BJ (cell line): ENCODE measurements around the gene PLD4. TPM values are rescaled to one million over a fixed set of nuclear protein-coding genes. Genes with fewer than 3 reads are reported as not detected.

ENCODE experiments used
- CTCF ChIA-PET: fragments of 350-600 bp; formaldehyde crosslinking; extraction: SDS; loops from one replicate; lab custom pipeline; 2021; ENCODE audit warnings: antibody characterized with exemption, inconsistent platforms; lab: Yijun Ruan, JAX
- POLR2A ChIA-PET: fragments of 300-600 bp; sonication (Branson Sonifier 250); formaldehyde crosslinking; extraction: SDS; loops from one replicate; lab custom pipeline; 2021; ENCODE audit warnings: antibody characterized with exemption; lab: Charles Lee
- DNase-seq: peaks from one replicate; pipeline ENCODE4 v3.0.0-alpha.2; 2011; ENCODE audit warnings: low read depth
- H3K27me3 ChIP-seq: 2 replicates; pipeline ENCODE4 v1.6.0; 2011; ENCODE audit warnings: low read length; ENCODE audit not compliant: control insufficient read depth, insufficient read depth
- H3K36me3 ChIP-seq: 2 replicates; pipeline ENCODE4 v1.5.1; 2011; ENCODE audit warnings: low read length; ENCODE audit not compliant: control insufficient read depth, insufficient read depth
- H3K4me3 ChIP-seq: 2 replicates; pipeline ENCODE4 v1.5.1; 2011; ENCODE audit warnings: low read depth, mild to moderate bottlenecking, control low read depth, low read length
- polyA plus RNA-seq: library from polyadenylated mRNA; depleted of rRNA; stranded (reverse); fragments of >200 nt; gene quantifications from 2 replicates; pipeline ENCODE4 v1.2.3, GENCODE V29; 2011
- TF ChIP-seq, protein P1 (sequence below): IDR thresholded peaks from 2 replicates; pipeline ENCODE4 v1.5.1; 2011; ENCODE audit warnings: low read depth, mild to moderate bottlenecking, control low read depth, inconsistent platforms, low read length, moderate library complexity; ENCODE audit not compliant: insufficient read depth

Gene PLD4
- polyA plus RNA-seq, 1 experiment = 0.02 TPM

DNA sequence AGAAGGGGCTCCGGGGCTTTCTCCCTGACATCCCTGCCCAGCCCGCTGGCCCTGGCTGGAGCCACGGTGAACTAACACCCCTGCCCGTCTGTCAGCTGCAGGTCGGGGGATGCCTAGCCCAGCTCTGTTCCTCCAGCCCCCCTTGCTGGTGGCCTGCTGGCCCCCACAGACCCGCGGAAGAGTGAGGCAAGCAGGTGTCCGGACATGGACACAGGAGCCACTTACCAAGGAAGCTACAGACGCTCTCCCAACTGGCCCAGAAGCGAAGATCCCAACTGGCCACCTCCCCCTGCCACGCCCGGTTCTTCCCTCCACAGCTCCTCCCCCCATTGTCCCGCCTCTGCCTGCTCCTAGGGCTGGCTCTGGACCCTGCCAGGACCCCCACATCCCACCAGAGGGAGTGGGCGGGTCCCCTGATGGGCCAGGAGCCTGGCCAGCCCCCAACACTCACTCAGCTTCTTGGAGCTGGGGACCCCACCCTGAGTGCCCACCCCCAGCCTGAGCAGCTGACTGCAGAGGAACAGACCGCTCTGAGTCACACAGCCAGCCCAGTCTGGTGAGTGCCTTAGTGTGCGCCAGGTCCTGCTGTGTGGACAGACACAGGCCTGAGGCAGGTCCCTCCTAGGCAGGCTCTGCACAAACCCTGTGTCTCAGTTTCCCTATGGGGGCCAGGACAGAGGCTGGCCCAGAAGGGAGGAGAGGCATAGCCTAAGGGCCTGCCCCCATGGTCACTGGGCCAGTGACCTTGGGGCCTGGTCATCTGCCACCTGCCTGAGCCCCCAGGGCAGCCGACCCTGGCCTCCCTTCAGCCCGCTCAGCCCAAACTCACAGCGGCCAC lies 45.8 kb downstream of the PLD4 start:
- H3K27me3 ChIP-seq = no peaks in the 10 kb centered on the region
- CTCF ChIA-PET = interaction anchor here (1.1 to 1.6 kb wide), 2 partner anchors 54 to 76 kb away, joined by 3 to 5 read pairs; no protein-coding TSS in a partner anchor
- TF ChIP-seq, protein P1, sequence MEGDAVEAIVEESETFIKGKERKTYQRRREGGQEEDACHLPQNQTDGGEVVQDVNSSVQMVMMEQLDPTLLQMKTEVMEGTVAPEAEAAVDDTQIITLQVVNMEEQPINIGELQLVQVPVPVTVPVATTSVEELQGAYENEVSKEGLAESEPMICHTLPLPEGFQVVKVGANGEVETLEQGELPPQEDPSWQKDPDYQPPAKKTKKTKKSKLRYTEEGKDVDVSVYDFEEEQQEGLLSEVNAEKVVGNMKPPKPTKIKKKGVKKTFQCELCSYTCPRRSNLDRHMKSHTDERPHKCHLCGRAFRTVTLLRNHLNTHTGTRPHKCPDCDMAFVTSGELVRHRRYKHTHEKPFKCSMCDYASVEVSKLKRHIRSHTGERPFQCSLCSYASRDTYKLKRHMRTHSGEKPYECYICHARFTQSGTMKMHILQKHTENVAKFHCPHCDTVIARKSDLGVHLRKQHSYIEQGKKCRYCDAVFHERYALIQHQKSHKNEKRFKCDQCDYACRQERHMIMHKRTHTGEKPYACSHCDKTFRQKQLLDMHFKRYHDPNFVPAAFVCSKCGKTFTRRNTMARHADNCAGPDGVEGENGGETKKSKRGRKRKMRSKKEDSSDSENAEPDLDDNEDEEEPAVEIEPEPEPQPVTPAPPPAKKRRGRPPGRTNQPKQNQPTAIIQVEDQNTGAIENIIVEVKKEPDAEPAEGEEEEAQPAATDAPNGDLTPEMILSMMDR = no peak
- peak; percentile 61 for DNase-seq
- H3K4me3 ChIP-seq = peak overlapping the region; percentile 44
- POLR2A ChIA-PET = no interaction called here
- H3K36me3 ChIP-seq = no peaks in the 10 kb centered on the region

DNA sequence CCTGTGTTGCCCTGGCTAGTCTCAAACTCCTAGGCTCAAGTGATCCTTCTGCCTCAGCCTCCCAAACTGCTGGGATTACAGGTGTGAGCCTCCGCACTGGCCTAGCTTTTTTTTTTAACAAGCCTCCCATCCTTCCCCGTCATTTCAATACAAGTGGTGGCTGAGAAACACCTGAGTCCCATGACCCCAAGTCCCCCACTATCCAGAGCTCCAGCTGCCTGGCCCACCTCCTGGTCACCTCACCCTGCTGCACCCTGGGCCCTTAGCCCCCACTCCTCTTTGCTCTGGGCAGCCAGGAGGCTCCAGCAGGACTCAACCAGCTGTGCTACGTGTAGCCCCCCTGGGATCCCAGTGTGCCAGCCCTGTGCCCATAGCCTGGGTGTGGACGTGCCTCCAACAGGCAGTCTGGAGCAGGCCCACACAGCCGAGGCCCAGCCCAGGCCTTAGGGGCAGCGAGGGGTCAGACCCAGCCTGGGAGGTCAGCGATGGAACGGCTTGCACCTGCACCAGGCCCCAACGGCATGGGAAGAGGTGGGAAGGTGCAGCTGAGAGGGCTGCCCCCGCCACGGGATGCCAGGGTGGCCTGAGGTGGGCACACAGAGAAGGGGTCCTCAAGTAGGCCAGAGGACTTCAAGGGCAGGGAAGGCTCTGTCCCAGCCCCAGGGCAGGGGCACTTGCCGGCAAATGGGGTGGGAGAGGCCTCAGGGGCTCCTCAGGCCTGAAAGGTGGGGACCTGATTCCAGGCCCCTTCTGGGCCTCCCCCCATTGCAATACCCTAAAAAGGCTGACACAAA lies 47.0 kb downstream of the PLD4 start:
- Histone ChIP-seq H3K27me3 (no peaks in the 10 kb centered on the region), H3K36me3 (no peaks in the 10 kb centered on the region), H3K4me3 (no peak overlapping the region)
- DNase-seq = no peak
- TF ChIP-seq, protein P1 = no peak
- CTCF ChIA-PET = interaction anchor here (0.9 to 4.8 kb wide), 3 partner anchors 36 to 125 kb away, joined by 3 to 42 read pairs (median 3); no protein-coding TSS in a partner anchor
- POLR2A ChIA-PET = no interaction called here

DNA sequence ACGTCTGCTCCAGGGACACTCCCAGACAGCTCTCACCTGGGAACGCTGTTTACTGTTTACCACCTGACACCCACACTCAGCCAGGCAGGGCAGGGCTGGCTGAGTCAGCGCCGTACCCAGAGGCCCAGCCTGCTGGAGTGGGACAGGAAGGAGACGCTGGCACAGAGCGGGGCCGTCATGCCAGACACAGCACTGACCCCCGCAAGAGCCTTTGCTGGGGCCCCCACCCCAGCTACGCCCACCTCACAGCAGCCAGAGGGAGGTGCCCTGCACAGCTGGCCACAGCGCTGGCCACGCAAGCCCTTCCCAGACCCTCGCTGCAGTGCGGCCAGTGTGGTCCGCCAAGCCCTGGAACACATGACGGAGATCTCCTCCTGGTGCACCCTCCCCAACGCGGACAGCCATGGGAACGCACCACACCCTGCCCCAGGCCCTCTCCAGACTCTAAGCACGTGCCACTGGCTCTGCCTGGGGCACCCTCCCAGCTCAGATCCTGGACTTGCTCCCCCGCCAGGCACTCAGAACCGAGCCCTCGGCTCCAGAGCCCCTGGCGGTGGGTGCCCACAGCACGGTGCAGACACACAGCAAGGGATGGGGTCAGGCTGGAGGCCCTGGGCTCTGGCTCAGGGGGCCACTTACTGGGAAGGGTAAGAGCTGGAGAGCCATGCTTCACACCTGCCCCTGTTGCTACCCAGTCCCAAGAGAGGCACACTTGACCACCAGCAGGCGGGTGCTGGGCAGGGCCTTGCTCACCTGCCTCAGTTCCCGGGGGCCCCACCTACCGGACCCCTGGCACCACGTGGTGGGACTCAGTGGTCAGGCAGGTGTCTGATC lies 47.8 kb downstream of the PLD4 start:
- TF ChIP-seq, protein P1 = no peak
- ChIA-PET POLR2A (interaction anchor here (1.0 kb wide), 1 partner anchor 49 kb away, joined by 4 read pairs; the partner anchor contains the start of gene CDCA4), CTCF (interaction anchor here (0.8 to 5.3 kb wide), 10 partner anchors 9 to 126 kb away, joined by 3 to 159 read pairs (median 4); no protein-coding TSS in a partner anchor)
- Histone ChIP-seq H3K4me3 (no peak overlapping the region), H3K27me3 (no peaks in the 10 kb centered on the region), H3K36me3 (no peaks in the 10 kb centered on the region)
- no peak for DNase-seq

- DNase-seq = peak; percentile 80
- Histone ChIP-seq H3K27me3 (no peaks in the 10 kb centered on the region), H3K36me3 (no peaks in the 10 kb centered on the region), H3K4me3 (no peak overlapping the region)
- ChIA-PET CTCF (interaction anchor here (0.8 to 5.3 kb wide), 8 partner anchors 9 to 113 kb away, joined by 3 to 159 read pairs (median 5); no protein-coding TSS in a partner anchor), POLR2A (interaction anchor here (1.0 kb wide), 1 partner anchor 48 kb away, joined by 4 read pairs; the partner anchor contains the start of gene CDCA4)
- TF ChIP-seq, protein P1 = no peak
Measured at GRCh38 chr14:104973135-104973384, 48.4 kb downstream of the PLD4 start.
